ENCODE results near the gene PHLPP1. TPM values are rescaled to one million over a fixed set of nuclear protein-coding genes. Genes with fewer than 3 reads are reported as not detected.

PHLPP1 gene
- total RNA-seq, 1 donor from 2014 or later = 4.9 TPM

DNA sequence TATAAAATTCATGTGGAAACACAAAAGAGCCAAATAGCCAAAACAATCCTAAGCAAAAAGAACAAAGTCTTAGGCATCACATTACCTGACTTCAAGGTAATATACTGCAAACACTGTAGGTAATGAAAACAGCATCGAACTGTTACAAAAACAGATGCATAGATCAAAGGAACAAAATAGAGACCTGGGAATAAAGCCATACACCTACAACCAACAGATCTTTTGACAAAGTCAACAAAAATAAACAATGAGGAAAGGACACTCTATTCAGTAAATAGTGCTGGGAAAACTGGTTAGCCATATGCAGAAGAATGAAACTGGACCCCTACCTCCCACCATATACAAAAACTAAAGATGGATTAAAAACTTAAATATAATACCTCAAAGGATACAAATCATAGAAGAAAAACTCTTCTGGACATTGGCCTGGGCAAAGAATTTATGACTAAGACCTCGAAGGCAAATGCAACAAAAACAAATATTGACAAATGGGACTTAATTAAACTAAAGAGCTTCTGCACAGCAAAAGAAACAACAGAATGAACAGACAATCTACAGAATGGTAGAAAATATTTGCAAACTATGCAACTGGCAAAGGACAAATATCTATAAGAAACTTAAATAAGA lies 218.0 kb downstream of the PHLPP1 start:
- no peak for DNase-seq (ENCODE audit: low read depth)

DNA sequence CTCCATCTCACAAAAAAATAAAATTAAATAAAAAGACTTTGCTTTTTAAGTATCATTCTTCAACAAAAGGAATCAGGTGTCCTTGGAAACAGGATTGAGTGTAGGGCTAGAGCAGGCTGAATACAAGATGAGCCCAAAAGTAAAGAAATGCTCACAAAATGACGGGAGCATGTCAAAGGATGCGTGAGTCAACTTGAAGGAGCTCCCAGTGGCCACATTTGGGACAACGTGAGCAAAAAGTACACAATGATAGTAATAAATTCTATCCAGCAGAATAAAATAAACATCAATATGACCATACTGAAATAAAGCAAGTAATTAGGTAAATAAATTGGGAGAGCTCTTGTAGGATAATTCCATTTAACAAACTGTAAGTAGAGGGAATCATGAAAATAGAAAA lies 220.7 kb downstream of the PHLPP1 start:
- no peak for DNase-seq (ENCODE audit: low read depth)

DNA sequence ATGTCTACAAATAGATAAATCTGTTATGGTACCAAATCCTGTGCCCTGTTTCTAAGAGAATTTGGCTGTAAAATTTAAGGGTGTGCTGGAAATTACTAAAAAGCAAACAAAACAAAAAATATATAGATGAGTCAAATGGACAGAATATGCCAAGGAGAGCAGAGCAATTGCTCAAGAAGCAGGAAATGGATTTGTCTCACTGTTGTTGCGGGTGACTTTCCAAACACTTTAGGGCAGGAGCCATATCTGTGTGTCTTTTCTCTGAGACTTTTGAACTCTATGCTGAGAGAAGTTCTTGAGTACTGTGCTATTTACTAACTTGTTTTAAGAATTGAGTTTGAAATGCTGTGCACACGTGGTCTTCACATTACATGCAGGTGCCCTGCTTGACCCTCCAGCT lies 221.7 kb downstream of the PHLPP1 start:
- no peak for DNase-seq (ENCODE audit: low read depth)

GRCh38 chr18:62938006-62938405 lies 222.7 kb downstream of the PHLPP1 start:
- DNase-seq (ENCODE audit: low read depth) = no peak

DNA sequence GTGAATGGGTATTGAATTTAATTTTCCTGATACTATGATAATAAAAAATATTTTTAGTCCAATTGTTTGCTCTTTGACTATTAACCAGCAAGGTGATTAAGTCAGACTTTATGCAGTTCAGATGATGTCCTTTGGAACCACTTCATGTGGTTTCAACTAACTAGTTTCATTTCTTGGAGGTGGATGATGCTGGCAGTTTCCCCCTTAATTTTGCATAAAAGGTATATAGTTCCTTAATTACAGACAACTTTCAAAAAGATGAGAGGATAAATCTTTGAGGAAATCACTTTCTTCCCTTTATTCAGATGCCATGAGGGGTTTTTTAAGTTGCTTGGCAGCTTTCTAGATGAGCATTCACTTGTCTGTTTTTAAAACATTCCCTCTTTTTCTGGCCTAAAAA lies 223.1 kb downstream of the PHLPP1 start:
- DNase-seq (ENCODE audit: low read depth) = no peak

- no peak for DNase-seq (ENCODE audit: low read depth)
Observed at GRCh38 chr18:62939433-62939832, 224.1 kb downstream of the PHLPP1 start.

GRCh38 chr18:62939926-62940325 lies 224.6 kb downstream of the PHLPP1 start:
- no peak for DNase-seq (ENCODE audit: low read depth)

DNA sequence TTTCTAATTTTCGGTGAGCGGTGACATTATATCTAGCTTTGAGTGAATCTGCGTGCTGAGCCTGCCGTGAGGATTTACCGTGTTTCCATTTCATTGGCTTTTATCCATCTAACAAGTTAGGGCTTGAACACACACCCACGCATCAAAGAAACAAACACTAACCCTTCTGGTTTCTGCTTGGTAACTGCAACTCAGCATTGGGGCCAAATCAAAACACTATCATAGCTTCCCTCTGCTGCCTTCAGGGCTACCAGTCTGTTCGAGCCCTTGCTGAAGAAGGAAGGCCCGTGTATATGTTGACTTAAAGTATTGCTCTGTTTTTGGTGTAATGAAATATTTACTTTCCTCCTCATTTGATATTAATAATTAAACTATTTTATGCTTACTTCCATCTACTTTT lies 227.2 kb downstream of the PHLPP1 start:
- DNase-seq (ENCODE audit: low read depth) = no peak

- no peak for DNase-seq (ENCODE audit: low read depth)
Observed at GRCh38 chr18:62944454-62944853, 229.1 kb downstream of the PHLPP1 start.

DNA sequence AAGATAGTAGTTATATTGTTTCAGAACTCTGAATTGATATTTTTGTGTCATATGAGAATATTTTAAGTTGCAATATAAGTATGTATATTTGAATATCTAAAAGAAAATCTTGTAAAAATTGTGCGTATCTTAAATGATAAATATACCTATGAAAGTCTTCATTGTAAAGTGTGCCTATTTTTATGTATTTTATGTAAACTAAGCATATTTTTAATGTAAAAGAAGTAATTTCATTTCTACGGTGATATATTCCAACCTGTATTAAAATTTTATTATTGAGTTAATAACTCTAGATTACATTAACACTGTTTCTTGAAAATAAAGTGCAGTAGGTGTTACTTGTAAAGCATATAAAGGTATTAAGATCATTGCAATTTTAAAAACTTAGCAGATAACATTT lies 233.4 kb downstream of the PHLPP1 start:
- no peak for DNase-seq (ENCODE audit: low read depth)

DNA sequence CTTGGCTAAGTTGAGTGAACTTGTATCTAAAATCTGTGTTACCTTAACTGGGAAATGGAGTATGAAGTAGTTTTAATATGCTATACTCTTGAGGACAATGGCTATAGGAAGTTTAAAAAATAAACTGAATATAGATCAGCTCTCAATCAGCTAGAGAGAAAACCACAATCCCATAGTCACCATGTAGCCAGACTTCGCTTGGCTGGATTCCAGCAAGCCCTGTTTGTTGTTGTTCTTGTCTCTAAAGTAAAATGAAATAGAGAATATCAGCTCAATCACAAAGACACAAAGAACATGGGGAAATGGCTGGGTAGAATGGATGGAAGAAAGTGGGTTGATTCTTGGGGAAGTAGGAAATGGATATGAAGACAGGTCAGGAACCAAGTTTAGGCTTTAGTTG lies 234.9 kb downstream of the PHLPP1 start:
- DNase-seq (ENCODE audit: low read depth) = no peak

DNA sequence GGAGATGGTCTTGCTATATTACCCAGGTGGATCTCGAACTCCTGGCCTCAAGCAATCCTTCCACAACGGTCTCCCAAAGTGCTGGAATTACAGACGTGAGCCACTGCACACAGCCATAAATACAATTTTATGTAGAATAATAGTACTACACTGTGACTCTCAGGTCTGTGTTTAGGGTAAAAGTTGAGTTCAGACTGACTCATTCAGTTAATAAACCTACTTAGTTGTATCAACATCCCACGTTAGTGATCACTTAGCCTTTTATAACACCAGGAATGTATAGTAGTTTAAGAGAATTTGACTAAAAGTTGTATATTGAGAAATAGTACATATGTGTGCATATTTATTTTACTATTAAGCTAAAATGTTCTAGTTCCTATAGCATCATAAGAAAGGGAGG lies 237.5 kb downstream of the PHLPP1 start:
- DNase-seq (ENCODE audit: low read depth) = no peak

DNA sequence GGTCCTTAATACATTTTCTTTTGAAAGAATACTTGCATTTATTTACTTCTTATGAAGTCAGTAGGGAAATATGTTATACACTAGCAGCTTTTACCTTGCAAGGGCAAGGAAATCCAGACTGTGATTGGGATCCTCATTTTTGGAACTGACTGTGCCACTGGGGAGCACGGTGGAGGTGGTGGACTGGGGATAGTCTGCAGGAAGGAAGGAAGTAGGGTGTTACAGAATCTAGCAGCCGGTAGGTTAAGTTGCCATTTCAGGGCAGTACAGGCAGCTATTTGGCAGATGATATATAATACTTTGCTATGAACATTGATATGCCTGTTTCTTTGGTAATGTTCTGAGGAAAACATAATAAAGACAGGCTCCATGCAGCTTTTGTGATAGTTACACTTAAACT lies 238.3 kb downstream of the PHLPP1 start:
- DNase-seq (ENCODE audit: low read depth) = no peak

GRCh38 chr18:62954366-62954765 lies 239.0 kb downstream of the PHLPP1 start:
- peak; percentile 49 for DNase-seq (ENCODE audit: low read depth)

- DNase-seq (ENCODE audit: low read depth) = peak; percentile 39
Observed at GRCh38 chr18:62957885-62958472, 242.6 kb downstream of the PHLPP1 start.

DNA sequence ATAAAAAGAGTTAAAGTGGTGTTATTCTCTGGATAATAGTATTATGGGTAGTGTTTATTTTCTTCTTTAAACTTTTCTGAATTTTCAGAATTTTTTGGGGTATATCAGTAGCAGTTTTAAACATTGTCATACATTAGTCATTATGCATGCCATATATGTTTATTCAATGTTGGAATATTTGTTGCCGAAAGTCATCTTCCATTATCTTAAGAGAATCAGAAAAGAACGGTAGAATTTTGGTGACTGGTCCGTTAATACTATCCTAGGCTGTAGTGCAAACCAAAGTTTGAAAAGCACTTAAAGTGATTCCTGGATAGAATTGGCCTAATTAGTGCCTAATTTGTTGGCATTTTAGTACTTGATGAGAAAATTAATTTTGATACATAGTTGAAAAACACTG lies 244.1 kb downstream of the PHLPP1 start:
- no peak for DNase-seq (ENCODE audit: low read depth)

DNA sequence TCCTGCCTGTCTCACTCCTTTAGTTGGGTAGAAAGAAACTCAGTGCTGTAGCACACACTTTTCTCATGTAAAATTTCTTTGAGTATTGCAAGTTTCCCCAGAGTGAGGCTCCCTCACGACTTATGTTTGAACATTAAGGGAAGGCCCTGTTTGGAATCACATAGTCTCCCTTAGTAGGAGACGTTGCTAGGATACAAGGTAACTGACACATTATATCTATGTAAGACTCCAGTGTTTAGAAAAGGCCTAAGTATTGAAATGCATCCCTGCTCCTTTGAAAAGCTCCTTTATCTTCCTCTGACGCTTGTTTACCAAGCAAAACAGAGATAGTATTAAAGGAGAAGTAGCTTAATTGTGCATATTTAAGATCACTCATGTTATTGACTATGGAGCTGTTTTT lies 248.2 kb downstream of the PHLPP1 start:
- no peak for DNase-seq (ENCODE audit: low read depth)

GRCh38 chr18:62964432-62964831 lies 249.1 kb downstream of the PHLPP1 start:
- DNase-seq (ENCODE audit: low read depth) = no peak

DNA sequence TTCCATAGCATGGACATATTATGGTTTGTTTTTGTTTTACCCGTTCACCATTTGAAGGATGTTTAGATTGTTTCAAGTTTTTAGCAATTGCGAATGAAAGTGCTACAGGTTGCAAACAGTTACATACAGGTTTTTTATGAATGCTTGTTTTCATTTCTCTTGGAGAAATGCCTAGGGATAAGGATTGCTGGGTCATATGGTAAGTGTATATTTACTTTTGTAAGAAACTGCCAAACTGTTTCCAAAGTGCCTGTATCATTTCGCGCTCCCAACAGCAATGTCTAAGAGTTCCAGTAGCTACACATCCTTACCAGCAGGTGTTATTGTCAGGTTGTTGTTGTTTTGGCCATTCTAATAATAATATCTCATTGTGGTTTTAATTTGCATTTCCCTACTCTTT lies 251.7 kb downstream of the PHLPP1 start:
- DNase-seq (ENCODE audit: low read depth) = no peak

GRCh38 chr18:62973689-62974088 lies 258.3 kb downstream of the PHLPP1 start:
- no peak for DNase-seq (ENCODE audit: low read depth)

DNA sequence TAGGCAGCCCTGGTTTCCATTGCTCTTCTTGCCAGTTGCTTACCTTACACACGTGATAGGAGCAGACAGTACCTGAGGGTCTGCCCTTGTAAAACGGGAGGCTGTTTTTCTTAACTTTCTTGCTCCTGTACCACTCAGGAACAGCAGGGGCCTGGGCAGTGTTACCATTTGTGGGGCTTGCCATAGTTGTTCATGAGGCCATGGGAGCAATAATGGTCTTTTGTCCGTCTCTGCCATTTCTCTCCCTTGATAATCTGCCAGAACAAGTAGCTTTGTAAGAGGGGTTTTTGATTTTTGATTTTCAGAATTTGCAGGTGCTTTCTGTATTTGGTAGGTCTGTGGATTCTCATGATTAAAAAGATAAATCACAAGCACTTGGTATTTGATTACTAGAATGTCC lies 259.0 kb downstream of the PHLPP1 start:
- no peak for DNase-seq (ENCODE audit: low read depth)

DNA sequence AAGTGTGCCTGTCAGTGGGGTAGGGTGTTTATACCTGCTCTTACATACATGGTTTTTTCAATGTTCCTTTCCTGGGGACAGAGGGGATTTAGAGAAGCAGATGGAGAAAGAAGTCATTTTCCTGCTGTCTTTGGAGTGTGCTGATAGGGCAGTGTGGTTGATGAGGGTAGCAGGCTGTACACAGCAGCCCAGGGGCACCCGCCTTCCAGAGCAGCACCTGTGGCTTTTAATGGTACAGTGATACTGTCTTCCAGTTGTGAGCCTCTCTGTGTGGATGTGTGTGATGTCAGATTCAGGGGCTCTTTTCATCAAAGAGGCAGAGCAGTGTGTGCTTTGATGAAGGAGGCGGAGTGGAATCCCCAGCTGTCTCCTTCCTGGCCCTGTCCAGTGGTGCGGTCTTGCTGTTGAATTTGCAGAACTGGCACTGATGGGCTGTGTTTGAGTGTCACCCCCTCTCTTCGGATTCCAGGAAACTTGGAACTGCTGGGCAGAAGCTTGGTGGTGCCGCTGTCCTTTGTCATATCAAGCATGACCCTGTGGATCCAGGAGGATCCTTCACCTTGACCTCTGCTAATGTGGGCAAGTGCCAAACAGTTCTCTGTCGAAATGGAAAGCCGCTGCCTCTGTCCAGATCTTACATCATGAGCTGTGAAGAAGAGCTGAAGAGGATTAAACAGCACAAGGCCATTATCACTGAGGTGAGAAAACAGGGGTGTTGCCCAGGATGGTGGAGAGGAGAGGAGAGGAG lies 259.8 kb downstream of the PHLPP1 start:
- DNase-seq (ENCODE audit: low read depth) = no peak

GRCh38 chr18:62975785-62976184 lies 260.4 kb downstream of the PHLPP1 start:
- no peak for DNase-seq (ENCODE audit: low read depth)

Data from myocyte (in vitro differentiated cells).